Inflammatory macrophage treated with lipopolysaccharide for 1 hour (primary cell): ENCODE data around the gene NPEPL1.

Experiments used
- DNase-seq, 2 donors: peaks; one replicate each; pipeline ENCODE4 v3.0.0-alpha.2; 2020 to 2022

Gene NPEPL1

DNA sequence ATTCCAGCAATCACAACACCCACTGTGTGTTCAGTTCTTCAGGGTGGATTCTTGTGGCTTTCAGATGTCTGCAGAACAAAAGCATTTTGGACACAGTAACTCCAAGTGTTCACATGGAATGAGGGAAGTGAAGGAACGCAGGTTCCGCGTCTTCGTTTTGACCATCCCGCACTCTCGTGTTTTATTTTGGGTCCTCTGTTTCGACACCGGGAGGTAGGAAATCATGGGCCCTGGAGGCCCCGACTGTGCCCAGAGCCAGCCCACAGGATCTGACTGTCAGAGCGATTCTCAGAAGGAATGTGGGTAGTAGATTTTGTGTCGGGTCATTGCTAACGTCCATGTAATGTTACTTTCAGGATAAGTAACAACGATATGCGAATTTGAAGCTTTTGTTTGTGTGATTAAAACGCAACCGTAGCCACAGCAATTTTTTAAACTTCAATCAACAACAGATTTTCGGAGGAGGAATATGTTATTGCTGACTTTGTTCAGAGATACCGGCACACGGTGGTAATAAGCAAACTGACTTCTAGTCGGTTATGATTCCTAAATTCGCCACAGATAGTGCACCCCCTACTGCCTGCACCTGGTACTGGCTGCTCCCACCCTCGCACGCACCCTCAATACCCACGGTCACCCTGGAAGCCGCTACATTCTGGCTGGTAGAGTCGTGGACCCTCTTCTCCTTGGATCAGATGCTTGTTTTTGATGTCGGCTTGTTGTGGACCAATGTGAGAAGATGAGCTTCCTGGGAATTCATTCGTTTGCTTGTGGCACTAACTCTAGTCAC, 10.5 kb downstream of the NPEPL1 start:
- DNase-seq: peak in 1 of 2 donors; percentile 7

DNA sequence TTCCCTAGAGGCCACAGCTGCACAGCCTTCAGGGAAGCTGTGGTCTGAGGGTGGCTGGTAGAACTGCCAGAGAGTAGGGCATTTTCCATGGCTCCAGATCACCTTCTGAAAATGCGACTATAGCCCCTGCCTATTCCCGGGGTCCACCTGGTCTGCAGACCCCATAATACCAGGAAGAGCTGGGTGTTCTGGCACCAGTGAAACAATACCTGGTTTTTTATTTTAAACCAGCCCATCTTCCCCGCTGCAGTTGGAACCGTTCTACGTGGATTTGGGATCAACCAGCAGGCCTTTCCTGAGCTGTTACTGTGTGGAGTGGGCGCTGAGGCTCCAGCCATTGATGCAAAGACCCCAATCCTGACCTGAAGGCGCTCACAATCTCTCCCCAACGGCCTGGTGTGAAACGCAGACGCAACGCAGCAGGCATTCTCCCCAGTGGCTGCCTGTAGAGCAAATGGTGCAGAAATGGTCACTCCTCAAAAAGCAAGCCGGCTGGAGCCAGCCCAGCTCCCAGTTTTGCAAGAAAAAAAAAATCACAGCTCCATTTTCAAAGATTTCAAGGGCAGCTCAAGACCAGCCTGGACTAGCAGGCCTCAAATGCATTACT, 11.3 kb downstream of the NPEPL1 start:
- DNase-seq: no peak

DNA sequence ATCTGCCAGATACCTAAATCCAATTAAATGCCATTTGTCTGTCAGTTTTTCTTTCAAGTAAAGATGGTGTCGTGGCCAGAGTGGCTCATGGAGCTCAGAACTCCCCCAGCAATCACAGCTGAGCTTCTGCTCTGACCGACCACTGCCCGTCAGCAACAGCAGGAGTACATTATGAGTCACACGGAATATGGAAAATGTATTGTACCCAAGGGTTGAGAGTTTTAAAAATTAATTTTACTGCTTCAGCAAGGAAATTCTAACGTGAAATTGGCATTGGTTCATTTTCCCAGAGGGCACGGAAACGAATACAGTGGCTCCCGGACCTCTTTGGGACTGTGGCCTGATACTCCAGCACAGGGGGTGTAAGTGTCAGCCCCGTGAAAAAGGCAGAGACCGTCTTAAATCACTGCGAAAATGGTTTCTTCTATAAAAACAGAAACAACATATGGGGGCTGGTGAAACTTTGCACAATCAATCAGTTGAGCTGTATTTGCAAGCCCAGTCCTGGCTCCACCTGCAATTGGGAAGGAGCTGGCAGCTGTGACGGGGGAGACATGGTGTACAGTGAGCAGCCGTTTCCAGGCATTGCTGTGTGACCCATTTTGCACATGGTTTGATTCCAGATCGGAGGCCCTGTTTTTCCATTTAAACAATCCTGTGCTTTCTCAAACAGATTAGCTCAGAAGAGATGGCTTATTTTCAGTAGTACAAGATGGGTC, 12.8 kb downstream of the NPEPL1 start:
- DNase-seq: no peak

DNA sequence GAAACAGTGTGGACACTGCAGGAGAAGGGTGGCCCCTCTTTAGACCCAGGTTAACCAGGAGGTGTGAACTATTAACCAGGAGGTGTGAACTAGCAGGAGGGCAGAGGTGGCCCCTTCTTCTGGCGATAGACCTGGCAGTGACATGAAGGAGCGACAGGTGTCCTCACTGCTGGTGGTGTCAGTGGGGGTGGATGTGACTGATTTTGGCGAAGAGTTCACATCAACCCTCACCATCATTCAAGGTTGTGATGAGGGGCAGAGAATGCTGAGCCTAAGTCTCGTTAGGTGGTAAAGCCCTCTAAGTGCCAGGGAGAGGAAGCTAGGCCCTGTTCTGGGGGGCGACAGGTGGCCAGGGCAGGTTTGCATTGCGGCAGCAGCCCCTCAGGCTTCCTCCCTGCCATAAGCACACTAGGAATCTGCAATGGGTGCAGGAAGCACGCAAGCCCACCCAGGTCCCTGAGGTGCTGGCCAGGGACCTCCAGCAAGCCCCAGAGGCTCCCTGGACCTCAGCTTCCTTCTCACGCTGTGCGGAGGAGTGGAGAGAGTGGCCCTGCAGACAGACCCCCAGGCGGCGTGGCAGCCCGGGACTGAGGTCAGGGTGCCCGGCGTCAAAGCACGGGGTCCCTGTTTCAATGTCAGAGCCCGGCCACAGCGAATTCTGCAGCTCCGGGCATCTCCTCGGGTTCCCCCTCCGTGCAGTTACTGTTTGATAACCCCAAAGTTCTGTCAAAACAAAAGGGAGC, 13.7 kb downstream of the NPEPL1 start:
- no peak for DNase-seq

DNA sequence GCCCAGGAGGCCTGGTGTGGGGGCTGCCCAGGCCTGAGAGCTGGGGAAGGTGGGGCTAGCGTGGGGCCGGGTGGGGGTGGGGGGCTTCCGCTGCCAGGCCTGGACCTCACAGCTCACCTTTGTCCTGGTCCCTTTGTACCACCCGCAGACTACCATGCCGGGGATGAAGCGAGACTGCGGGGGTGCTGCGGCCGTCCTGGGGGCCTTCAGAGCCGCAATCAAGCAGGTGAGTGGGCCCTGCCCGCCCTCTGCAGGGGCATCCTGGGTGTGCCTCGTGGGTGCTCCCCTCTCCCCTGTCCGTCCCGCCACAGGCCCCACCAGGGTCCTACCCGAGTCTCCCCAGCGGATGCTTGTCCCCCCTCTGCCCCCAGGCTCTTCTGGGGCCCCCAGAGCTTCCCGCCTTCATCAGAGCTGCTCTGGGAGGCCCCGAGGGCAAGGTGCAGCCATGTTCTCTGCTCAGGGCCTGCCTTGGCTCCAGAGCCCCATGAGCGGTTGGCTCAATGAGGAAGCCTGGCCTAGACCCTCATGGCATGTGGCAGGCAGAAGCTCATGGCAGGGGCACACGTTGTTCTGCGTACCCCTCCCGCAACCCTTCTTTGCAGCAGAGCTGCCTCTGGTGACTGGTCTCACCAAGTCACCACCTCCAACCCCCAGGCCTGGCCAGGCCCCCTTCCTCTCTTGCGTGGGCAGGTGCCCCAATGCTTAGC, 14.5 kb downstream of the NPEPL1 start:
- DNase-seq: no peak

DNA sequence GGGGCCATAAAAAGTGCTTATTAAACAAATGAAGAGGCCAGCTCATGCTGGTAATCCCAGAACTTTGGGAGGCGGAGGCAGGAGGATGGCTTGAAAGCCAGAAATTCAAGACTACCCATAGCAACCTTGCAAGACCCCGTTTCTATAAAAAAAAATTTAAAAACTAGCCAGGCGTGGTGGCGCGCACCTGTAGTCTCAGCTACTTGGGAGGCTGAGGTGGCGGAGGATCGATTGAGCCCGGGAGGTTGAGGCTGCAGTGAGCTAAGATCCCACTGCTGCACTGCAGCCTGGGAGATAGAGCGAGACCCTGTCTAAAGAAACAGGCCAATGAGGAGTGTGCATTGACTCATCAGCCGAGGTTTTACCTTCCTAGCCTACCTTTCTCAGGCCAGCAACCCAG, 15.2 kb downstream of the NPEPL1 start:
- no peak for DNase-seq

DNA sequence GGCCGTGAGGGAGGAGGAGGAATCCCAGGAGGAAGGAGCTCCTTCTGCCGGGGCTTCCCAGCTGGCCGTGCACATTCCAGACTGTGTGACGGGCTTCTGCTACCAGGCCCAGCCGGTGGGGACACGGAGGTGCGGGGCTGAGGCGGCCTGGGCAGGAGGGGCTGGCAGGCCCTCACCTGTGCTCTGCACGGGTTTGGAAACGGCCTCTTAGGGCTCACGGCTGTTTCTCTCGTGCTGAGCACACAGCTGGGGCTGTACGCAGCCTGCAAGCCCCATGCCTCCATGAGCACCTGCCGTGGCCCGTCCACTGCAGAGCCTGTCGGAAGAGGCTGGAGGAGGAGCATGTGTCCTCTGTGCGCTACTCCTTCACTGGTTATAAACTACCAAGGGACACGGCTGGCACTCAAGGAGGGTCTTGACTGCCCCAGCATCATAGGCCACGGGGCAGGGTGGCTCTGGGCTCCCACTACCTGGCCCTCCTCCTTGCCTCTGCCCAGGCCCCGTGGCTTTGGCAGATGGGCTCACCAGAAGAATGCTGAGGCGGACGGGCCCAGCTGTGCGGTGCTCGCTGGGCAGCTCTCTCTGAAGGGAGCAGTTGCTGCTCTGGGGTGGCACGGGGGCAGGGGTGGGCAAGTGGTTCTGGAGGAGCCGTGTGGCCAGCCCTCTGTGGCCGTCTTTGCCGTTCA, 15.8 kb downstream of the NPEPL1 start:
- no peak for DNase-seq

DNA sequence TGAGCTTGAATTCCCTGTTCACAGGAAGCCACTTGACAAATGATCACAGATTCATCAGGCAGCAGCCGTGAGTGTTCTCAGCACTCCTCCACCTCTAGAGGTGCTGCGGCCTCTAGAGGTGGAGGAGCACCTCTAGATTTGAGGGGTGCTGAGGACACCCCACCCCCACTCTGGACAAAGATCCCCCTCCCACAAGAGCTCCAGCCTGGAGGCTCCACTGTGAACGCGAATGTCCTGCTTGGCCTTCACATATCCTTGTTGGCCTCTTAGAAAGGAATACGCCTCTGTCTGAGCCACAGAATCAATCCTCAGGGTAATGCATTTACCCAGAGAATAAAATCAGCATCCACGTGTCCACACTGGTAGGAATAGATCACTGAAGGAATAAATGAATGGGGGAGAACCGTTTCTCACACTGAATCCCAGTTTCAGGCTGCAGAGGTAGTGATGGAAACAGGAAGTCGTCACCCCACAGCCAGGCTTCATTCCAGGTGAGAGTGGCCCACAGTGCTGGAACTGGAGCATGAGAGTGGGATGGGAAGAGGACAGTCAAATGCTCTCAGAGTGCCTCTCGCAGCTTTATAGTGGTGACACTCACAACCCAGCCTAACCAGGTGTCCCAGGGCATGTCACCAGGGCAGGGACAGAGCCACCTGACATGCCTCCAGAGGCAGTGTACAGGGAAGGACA, 16.6 kb downstream of the NPEPL1 start:
- DNase-seq: no peak

DNA sequence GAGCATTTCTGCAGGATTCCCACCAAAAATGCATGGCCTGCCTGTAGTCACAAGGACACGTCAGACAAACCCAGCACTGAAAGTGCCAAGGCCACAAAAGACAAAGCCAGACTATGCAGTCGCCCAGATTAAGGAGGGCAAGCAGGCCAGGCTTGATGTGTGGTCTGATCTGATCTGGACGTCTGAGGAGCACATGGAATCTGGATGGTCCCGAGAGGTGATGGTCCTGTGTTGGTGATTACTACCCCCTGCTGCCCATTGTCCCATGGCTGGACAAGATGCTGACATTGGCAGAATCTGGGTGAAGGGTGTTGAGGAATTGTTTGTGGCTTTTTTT, 17.1 kb downstream of the NPEPL1 start:
- no peak for DNase-seq

DNA sequence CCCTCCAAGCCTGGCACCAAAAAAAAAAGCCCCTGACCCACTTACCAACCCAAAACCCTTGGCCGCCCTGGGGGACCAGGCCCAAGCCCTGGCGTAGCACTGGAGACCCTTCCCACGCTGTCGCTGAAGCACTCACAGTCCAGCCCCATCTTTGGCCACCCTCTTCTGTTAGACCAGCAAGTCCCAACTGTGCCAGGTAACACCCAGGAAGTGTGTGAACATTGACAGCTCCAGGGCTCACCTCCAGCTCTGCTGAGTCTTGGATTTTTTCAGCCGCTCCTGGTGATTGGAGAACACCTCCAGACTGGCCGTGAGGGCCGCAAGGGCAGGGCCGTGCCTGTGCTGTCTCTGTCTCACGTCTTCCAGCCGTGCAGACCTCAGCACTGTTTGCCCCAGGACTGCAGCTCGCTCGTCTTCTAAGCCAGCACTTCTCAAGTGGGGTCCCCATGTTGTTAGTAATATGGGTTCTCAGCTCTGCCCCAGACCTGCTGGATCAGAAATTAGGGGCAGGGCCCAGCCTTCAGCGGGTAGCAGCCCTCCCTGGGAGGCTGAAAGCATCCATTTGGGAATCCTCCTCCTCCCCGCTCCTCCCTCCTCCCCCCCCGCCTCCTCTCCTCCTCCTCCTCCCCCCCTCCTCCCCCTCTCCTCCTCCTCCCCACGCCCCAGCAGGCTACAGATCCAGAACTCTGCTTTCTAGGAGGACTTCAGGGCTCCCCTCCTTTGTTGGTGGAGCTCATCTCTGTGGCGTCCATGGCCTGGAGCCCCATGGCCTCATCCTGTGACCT, 18.1 kb downstream of the NPEPL1 start:
- no peak for DNase-seq

DNA sequence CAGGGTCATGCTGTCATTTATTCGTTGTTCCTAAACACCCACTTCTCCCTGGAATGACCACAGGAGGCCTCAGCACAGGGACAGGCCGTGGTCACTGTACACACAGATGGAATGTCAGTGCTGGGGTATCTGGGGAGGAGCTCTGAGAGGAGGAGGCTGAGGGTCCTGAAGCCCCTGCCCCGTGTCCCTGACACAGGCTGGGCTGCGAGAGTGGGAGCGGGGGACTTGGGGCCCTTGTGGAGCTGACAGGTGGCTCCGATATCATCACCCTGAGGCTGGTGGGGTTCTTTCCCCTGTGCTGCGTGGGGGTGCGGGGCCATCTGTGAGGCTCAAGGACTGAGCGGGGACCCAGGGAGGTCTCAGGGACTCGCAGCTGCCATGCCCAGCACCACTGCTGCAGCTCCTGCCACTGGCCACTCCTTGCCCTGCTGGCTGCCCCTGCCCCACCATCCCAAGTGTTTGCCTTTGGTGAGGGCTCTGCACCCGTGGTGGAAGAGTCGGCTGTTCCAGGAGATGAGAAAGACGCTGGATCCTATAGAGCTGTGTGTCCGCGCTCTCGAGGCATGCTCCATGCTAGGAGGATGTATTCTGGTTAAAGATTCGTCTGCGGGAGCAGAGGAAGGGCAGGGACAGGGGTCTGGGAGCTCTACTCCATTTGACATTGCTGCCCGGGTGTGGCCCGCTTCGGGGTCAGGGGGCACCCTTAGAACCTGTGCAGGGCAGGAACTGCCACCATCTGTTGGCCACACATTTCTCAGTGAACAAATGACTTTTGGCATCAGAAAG, 18.9 kb downstream of the NPEPL1 start:
- DNase-seq: no peak

DNA sequence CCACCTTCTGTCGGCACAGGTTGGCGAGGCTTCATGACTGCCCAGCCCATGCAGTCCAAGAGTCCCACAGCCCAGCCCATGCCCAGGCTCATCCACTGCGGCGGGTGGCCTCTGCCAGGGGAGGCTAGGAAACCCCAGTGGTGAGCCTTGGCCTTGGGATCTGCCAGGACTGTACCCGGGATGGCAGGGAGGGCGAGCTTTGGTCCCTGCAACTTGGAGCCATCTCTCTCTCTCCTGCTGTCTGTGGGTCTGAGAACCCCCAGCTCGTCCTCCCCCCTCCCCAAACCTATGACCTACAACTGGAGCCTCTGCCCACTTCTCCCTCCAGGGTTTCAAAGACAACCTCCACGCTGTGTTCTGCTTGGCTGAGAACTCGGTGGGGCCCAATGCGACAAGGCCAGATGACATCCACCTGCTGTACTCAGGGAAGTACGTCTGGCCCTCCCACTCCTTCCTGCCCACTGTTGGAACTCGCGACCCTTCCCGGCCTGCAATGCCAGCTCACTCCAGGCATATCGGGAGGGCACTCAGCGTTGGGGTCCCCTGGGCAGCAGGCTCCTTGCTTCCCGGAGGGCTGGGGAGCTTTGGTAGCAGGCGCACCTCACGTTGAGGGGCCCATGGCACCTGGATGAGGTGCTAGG, 19.7 kb downstream of the NPEPL1 start:
- DNase-seq: no peak

DNA sequence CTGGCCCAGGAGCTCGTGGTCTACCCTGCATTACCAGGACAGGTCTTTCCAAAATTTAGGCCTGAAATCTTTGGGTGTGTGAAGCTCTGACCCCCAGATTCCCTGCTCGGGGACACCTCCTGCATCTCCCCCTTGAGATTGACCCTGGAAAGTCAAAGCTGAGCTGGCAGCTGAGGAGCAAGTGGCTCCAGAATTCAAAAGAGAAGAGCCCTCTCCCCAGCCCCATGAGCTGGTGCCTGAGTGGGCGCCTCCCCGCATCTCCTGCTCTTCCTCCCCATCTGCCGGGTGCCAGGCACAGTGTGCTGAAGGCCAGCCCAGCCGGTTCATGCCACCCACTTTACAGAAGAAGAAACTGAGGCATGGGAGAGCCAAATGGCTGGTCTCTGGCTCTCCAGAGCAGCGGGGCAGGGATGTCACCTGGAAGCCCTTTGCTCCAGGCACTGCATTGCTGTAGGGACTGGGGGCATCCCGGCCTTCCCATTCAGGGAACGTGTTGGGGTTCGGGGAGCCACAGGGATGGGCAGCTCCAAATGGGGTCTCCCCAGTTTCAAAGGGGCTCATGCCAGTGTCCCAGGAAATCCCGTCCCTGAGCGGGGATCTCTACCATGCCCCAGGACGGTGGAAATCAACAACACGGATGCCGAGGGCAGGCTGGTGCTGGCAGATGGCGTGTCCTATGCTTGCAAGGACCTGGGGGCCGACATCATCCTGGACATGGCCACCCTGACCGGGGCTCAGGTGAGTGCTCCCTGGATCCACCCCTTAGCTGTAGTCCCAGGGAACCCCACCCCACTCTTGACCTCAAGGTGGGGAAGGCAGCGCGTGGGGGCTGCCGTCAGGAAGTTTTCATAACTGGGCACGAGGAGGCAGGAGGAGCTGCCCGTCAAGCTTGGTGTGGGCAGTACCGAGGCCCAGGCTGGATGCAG, 20.5 kb downstream of the NPEPL1 start:
- no peak for DNase-seq

DNA sequence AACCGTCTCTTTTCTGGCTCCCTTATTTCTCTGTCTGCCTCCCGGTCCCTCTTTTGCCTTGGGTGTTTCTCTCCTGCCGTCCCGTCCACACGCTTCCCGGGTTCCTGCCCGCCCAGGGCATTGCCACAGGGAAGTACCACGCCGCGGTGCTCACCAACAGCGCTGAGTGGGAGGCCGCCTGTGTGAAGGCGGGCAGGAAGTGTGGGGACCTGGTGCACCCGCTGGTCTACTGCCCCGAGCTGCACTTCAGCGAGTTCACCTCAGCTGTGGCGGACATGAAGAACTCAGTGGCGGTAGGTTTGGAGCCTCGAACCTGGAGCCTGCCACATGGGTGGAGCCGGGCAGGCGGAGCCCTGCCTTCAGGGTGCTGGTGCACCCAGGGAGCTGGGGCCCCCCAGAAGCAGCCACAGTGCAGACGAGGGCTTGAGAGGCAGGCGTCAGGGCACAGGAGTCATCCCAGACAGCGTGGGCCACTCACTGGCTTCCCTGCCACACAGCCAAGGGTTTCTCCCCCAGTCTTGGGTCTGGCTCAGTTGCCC, 21.3 kb downstream of the NPEPL1 start:
- DNase-seq: no peak

DNA sequence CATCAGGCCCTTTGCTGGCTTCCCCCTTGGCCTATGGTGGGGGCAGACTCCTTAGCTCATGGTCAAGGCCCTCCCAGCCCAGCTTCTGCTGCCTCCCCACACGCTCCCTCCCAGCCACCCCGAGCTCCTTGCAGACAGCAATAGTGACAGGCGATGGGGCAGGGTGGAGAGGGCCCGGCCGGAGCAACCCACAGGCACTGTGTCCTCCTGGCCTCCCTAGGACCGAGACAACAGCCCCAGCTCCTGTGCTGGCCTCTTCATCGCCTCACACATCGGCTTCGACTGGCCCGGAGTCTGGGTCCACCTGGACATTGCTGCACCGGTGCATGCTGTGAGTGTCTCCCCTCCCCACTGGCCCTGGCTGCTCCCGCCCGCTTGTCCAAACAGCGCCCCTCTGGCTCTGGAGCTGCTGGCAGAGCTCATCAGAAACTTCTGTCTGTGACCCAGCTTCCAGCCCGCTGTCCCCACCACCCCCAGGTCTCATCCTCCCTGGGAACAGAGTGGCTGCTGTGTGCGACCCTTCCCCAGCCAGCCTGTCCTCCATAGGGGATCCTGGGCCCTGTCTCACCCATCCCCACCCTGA, 21.8 kb downstream of the NPEPL1 start:
- no peak for DNase-seq

DNA sequence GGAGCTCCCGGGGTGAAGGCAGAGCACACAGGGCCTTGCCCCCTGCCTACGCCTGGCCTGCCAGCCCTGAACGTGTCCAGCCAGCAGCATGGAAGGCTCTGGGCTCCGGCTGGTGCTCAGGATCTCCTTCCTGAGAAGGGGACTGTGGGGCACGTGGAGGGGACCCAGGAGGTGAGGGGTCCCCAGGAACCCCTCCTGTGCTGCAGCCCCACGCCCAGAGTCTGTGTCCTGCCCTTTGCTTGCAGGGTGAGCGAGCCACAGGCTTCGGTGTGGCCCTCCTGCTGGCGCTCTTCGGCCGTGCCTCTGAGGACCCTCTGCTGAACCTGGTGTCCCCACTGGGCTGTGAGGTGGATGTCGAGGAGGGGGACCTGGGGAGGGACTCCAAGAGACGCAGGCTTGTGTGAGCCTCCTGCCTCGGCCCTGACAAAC, 22.3 kb downstream of the NPEPL1 start:
- no peak for DNase-seq

DNA sequence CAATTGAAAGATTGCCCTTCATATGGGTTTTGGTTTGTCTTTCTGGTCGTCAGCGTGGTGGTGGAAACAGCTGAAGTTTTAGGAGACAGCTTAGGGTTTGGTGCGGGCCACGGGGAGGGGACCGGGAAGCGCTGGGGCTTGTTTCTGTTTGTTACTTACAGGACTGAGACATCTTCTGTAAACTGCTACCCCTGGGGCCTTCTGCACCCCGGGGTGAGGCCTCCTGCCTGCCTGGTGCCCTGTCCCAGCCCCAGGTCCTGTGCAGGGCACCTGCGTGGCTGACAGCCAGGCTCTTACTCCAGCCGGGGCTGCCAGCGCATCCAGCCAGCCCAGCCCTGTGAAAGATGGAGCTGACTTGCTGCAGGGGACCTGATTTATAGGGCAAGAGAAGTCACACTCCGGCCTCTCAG, 22.8 kb downstream of the NPEPL1 start:
- DNase-seq: no peak
